Smooth muscle cell (in vitro differentiated cells): ENCODE measurements around the gene NOL4L. TPM values are rescaled to one million over a fixed set of nuclear protein-coding genes. Genes with fewer than 3 reads are reported as not detected.

Experiments
- DNase-seq: peaks from one replicate; lab custom pipeline; 2025; ENCODE audit not compliant: unreplicated experiment; lab: John Stamatoyannopoulos, UW
- H2AFZ ChIP-seq: fragments of 200-600 bp; sonication (generic); 2 replicates; pipeline ENCODE4 v1.6.0; 2016; ENCODE audit warnings: antibody characterized with exemption, low read depth, mild to moderate bottlenecking
- H3F3A ChIP-seq: fragments of 200-600 bp; sonication (generic); 2 replicates; pipeline ENCODE4 v1.6.0; 2017; ENCODE audit warnings: antibody characterized with exemption, low read depth
- H3K27ac ChIP-seq: fragments of 200-600 bp; sonication (generic); 2 replicates; pipeline ENCODE4 v1.5.1; 2016; ENCODE audit warnings: low read depth, mild to moderate bottlenecking
- H3K27me3 ChIP-seq: fragments of 200-600 bp; sonication (generic); 2 replicates; pipeline ENCODE4 v1.6.1; 2016; ENCODE audit warnings: low read depth, mild to moderate bottlenecking
- H3K36me3 ChIP-seq: fragments of 200-600 bp; sonication (generic); 2 replicates; pipeline ENCODE4 v1.5.1; 2016; ENCODE audit warnings: low read depth
- H3K4me1 ChIP-seq: fragments of 200-600 bp; sonication (generic); 2 replicates; pipeline ENCODE4 v1.5.1; 2016; ENCODE audit warnings: low read depth
- H3K4me2 ChIP-seq: fragments of 200-600 bp; sonication (generic); 2 replicates; pipeline ENCODE4 v1.6.0; 2016; ENCODE audit warnings: mild to moderate bottlenecking
- H3K4me3 ChIP-seq: fragments of 200-600 bp; sonication (generic); 2 replicates; pipeline ENCODE4 v1.5.1; 2016; ENCODE audit warnings: mild to moderate bottlenecking
- H3K79me2 ChIP-seq: fragments of 200-600 bp; sonication (generic); 2 replicates; pipeline ENCODE4 v1.6.0; 2016; ENCODE audit warnings: low read depth, mild to moderate bottlenecking
- H3K9ac ChIP-seq: fragments of 200-600 bp; sonication (generic); 2 replicates; pipeline ENCODE4 v1.6.0; 2016; ENCODE audit warnings: low read depth
- H3K9me3 ChIP-seq: fragments of 200-600 bp; sonication (generic); replicated peaks from 2 replicates; pipeline ENCODE4 v1.5.1; 2016; ENCODE audit warnings: low read depth
- H4K20me1 ChIP-seq: fragments of 200-600 bp; sonication (generic); 2 replicates; pipeline ENCODE4 v1.6.0; 2016; ENCODE audit warnings: low read depth
- CTCF ChIP-seq: fragments of 200-600 bp; sonication (generic); IDR thresholded peaks from 2 replicates; pipeline ENCODE4 v1.5.1; 2017; ENCODE audit warnings: borderline replicate concordance, mild to moderate bottlenecking, antibody characterized with exemption; ENCODE audit not compliant: insufficient read depth, poor library complexity, severe bottlenecking
- WGBS: methylation state at CpG from one replicate; pipeline ENCODE4 v1.1.7; 2016; ENCODE audit warnings: low lambda C conversion rate; 5-methylcytosine and 5-hydroxymethylcytosine counted together
- polyA plus RNA-seq: library from polyadenylated mRNA; unstranded; fragments of >200 nt; fragmentation: Nextera tagmentation; extraction: Ambion mirVana; gene quantifications from 2 replicates; pipeline ENCODE4 v1.2.1, GENCODE V29; 2016
- total RNA-seq: library from RNA; depleted of rRNA; stranded (reverse); fragments of >200 nt; gene quantifications from 2 replicates; pipeline ENCODE4 v1.2.3, GENCODE V29; 2014

The NOL4L gene
- total and polyA plus RNA-seq, 2 experiments from 2014 or later: 26.0 to 26.2 TPM

GRCh38 chr20:32510601-32511357, 74.4 kb downstream of the NOL4L start:
- 22% methylated on average over 17 of the region's 17 CpGs for WGBS
- no peak overlapping the region for H3K27ac ChIP-seq
- no peaks in the 10 kb centered on the region for H3K9me3 ChIP-seq
- no peaks in the 10 kb centered on the region for H3K79me2 ChIP-seq
- no peak for TF ChIP-seq CTCF
- H2AFZ ChIP-seq: no peak overlapping the region
- no peaks in the 10 kb centered on the region for H3K36me3 ChIP-seq
- H3K4me1 ChIP-seq: peaks cover 13% of the 10 kb centered on the region
- peak overlapping the region; percentile 40 for H3K4me2 ChIP-seq
- no peak for DNase-seq
- no peak overlapping the region for H3K9ac ChIP-seq
- no peak overlapping the region for H3K4me3 ChIP-seq
- no peaks in the 10 kb centered on the region for H3F3A ChIP-seq
- H4K20me1 ChIP-seq: no peaks in the 10 kb centered on the region
- H3K27me3 ChIP-seq: no peaks in the 10 kb centered on the region

GRCh38 chr20:32510120-32510600, 75.0 kb downstream of the NOL4L start:
- WGBS: 92% methylated on average over 15 of the region's 15 CpGs
- Histone ChIP-seq H3K79me2 (no peaks in the 10 kb centered on the region), H3K27ac (no peak overlapping the region), H4K20me1 (no peaks in the 10 kb centered on the region), H2AFZ (no peak overlapping the region), H3K9ac (no peak overlapping the region), H3K4me2 (peak overlapping the region; percentile 40), H3K9me3 (no peaks in the 10 kb centered on the region), H3K36me3 (no peaks in the 10 kb centered on the region), H3F3A (no peaks in the 10 kb centered on the region), H3K4me3 (no peak overlapping the region), H3K4me1 (peaks cover 13% of the 10 kb centered on the region), H3K27me3 (no peaks in the 10 kb centered on the region)
- DNase-seq: no peak
- TF ChIP-seq CTCF: no peak

GRCh38 chr20:32509639-32510066, 75.5 kb downstream of the NOL4L start:
- no peaks in the 10 kb centered on the region for H3K36me3 ChIP-seq
- H3K27me3 ChIP-seq: no peaks in the 10 kb centered on the region
- H4K20me1 ChIP-seq: no peaks in the 10 kb centered on the region
- H3K27ac ChIP-seq: no peak overlapping the region
- no peak for DNase-seq
- no peak overlapping the region for H3K4me3 ChIP-seq
- no peak overlapping the region for H3K4me2 ChIP-seq
- peaks cover 13% of the 10 kb centered on the region for H3K4me1 ChIP-seq
- H3K9ac ChIP-seq: no peak overlapping the region
- TF ChIP-seq CTCF: peak; percentile 11
- no peaks in the 10 kb centered on the region for H3F3A ChIP-seq
- no peak overlapping the region for H2AFZ ChIP-seq
- no peaks in the 10 kb centered on the region for H3K9me3 ChIP-seq
- 53% methylated on average over 10 of the region's 10 CpGs for WGBS
- H3K79me2 ChIP-seq: no peaks in the 10 kb centered on the region

GRCh38 chr20:32508775-32509119, 76.4 kb downstream of the NOL4L start:
- H3K4me1 ChIP-seq: peaks cover 13% of the 10 kb centered on the region
- H3K36me3 ChIP-seq: no peaks in the 10 kb centered on the region
- 86% methylated on average over 3 of the region's 3 CpGs for WGBS
- H3F3A ChIP-seq: no peaks in the 10 kb centered on the region
- no peaks in the 10 kb centered on the region for H4K20me1 ChIP-seq
- no peaks in the 10 kb centered on the region for H3K27me3 ChIP-seq
- no peak overlapping the region for H3K9ac ChIP-seq
- H3K27ac ChIP-seq: no peak overlapping the region
- no peak overlapping the region for H3K4me3 ChIP-seq
- H3K9me3 ChIP-seq: no peaks in the 10 kb centered on the region
- no peaks in the 10 kb centered on the region for H3K79me2 ChIP-seq
- no peak for DNase-seq
- TF ChIP-seq CTCF: no peak
- H2AFZ ChIP-seq: no peak overlapping the region
- H3K4me2 ChIP-seq: no peak overlapping the region
